Activated CD4-positive, alpha-beta T cell treated with anti-CD3 and anti-CD28 coated beads for 24 hours (primary cell): ENCODE measurements around the gene ZNF550.

Experiments used
- DNase-seq, 2 donors: peaks; one replicate each; pipeline ENCODE4 v3.0.0-alpha.2; 2020; ENCODE audit warnings: low read depth in 2 of 2

The ZNF550 gene

DNA sequence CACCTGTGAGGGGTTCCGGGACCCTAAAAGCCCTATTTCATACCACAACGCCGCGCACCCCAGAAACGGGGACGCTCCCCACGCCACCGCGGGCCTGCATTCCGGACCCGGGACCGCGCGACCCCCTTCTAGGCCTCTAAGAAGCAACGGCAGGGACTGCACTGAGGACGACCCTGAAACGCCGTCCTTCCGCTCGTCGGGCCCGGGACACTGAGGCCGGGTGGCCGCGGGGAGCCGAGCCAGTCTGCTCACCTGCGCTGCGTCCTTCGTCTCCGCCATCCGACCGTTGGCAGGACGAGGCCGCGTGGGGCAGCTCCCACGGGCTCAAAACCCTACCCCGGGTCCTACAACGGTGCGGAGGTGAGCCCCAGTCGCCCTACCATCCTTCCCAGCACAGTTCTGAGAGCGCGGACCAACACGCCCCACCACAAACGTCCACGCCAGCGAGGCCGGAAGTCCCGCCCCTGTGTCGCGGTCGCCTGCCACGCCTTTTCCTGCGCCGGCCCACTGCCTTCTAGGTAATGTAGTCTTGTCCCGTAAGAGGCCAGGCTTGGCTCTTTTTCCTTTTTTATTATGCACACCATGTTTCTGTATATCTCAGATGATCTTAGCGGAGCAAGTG is at the start of gene ZNF550:
TSS of gene ZNF550 (minus strand) at position 460 of the 622 bp plus-strand sequence. CDS start at position 279, 181 bp downstream.
- peak; percentile 78 to 80 for DNase-seq

DNA sequence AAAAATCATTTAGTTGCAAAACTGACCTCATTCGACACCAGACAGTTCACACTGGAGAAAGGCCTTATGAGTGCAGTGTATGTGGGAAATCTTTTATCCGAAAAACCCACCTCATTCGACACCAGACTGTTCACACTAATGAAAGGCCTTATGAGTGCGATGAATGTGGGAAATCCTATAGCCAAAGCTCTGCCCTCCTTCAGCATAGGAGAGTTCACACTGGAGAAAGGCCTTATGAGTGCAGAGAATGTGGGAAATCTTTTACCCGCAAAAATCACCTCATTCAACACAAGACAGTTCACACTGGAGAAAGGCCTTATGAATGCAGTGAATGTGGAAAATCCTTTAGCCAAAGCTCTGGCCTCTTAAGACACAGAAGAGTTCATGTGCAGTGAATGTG is 47.3 kb upstream of the ZNF550 start:
- DNase-seq, result no peak

DNA sequence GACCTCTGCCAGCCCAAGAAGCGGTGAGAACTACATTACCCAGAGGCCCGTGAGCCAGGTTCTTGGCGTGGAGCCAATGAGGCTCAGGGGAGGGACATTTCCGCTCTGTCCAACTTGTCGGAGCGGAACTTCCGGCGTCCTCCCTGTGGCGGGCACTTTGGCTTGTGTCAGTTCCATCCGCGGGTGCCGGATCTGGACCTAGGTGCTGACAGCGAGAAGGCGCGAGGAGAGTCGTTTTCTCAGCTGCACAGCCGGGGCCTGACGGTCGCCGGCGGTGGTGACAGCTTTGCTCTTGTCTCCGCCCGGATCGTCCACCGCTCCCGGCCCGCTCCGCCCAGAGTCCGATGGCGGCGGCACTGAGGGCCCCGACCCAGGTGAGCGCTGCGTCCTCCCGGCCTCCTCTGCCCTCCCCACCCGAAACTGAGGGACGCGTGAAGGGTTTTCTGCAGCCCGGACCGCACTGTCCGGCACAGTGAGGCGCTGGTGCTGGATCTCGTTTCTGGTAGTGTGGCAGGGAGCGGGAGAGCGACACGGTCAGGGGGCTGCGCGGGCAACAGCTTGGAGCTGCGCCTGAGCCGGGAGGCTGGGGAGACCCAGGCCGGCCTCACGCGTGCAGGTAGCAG is 40.2 kb upstream of the ZNF550 start, which contains the start of gene ZNF530:
TSS of gene ZNF530 (plus strand) at position 125 of the 623 bp plus-strand sequence. CDS start 4,461 bp downstream, outside the sequence.
- peak; percentile 79 to 82 for DNase-seq

DNA sequence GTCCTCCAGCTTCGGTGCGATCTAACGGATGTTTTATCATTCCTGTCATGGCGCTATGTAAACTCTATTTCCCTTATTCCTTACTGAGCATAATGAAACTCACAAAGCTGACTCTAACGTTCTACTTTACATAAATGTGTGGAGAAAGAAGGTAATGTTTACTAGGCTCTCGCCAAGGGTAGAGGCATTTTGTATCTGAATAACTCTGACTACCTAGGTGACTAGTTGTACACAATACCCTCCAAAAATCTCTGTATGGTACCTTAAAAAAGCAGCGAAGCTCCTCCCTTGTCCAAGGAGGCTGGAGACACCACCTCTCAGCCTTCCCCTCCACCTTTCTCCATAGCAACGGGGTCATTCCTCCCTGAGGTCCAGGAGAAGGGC is 39.7 kb upstream of the ZNF550 start:
- no peak for DNase-seq

DNA sequence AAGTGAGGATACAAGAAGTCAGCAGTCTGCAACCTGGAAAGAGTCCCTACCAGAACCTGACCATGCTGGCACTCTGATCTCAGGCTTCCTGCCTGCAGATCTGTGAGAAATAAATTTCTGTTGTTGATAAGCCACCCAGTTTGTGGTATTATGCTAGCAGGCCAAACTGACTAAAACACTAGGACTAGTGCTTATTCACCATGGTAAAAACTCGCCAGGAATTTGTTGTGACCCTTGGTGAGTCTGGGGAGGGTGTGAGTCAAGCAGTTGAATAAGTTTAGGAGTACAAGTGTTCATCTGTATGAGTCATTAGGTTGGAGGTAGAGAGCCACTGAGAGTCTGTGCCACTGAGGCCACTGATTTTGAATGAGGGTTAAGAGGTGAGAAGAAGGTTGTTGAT is 27.9 kb upstream of the ZNF550 start:
- no peak for DNase-seq

DNA sequence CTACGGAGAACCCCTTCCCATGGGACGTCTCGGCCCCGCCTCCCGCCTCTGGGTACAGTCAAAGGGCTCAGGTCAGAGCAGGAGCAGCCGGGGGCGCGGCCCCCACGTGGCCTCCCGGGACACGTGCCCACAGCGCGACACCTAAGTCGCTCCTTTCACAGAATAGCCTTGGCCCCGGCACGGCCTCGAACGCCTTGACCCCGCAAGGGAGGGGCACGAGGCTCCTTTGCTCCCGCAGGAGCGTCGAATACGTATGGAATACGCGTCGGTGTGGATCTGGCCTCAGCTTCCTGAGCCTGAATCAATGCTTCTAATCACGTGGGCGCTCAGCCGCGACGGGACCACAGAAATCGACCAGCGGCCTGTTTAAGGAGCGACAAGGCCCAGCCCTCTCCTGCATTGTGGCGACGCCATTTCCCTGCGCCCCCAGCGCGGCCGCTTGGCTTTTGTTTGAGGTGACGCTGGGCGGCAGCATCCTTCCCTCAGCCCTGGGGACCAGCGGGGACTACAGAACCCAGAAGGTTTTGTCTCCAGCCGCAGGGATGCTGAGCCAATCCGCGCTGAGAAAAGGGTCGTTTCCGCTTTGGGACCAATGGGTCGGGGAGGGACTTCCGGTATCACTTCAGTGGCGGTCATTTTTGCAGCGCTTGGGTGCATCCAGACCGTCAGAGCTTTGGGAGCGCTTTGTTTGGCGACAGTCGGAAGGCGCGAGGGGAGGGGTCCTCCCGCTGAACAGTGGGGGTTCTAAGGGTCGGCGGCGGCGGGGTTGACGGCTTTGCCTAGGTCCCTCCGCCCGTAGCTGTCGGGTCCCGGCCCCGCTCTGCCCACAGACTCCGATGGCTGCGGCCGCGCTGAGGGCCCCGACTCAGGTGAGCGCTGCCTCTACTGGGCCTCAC is 24.1 kb upstream of the ZNF550 start, which contains the start of gene ZIK1:
TSS of gene ZIK1 (plus strand) at position 625 of the 896 bp plus-strand sequence. CDS start at position 837, 212 bp downstream.
- DNase-seq, result peak; percentile 67 to 73

DNA sequence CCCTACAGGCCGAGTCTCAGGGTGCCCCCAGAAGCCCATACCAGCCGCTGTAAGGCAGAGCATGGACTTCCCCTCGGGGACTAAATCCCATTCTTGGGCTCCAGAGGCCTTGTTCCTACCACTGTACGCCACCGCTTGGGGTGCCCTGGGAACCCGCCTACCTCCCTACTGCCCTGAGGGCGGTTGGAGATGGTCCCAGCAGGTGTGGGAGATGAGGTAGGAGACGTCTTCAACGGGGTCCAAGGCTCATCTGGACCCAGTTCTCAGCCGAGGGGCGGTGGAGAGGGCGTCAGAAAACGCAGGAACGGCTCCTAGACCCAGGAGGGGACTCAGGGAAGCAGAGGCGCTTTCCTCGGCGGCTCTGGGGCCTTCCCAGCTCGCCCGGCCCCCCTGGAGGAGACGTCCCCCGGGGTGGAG is 23.4 kb upstream of the ZNF550 start:
- DNase-seq, result no peak

DNA sequence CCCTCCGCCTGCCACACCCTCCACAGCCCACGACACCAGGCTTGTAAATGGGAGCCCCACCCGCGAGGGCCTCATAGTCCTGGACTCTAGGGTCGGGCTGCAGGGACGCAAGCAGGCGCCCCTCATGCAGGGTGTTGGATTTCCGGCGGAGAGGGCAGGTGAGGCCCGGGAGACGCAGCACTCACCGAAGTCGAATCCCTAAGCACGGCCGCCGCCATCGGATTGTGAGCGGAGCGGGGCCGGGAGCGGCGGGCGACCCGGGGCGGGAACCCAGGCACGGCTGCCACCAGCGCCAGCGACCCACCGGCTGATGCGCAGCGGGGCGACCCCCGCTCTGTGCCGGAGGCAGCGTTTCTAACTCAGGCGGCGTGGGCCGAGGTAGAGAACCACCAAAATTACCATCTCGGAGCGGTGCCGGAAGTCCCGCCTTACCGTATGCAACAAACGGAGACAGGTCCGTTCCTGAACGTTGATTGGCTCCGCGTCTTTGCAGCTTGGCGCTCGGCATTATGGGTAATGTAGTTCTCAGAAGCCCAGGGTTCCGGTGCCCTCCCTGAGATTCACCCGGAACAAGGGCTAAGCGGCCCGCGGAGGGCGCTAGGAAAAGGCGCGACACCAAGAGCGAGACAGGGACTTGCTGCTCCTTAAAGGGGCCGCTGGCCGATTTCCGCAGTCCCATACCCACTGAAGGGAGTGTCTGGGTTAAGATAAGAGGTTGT is 19.0 kb upstream of the ZNF550 start, which contains the start of gene ZNF416:
TSS of gene ZNF416 (minus strand) at position 425 of the 719 bp plus-strand sequence. CDS start at position 218, 207 bp downstream.
- peak; percentile 82 to 93 for DNase-seq

DNA sequence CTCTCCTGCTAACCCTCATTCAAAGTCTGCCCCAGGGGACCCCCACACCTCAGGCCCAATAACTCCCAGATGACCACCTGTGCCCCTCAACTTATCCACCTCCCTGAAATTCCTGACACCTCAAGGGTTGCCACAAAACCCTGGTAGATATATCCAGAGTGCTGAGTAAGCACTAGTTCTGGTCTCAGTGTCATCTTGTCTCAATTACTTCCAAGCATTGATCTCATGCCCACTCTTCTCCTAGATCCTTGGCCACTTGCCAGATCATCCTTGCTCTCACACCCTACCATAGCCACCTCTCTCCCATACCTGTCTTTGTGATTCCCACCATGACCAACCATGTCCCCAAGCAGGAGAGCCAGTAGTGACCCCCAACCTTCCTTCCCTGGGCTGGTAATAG is 17.0 kb upstream of the ZNF550 start:
- no peak for DNase-seq

DNA sequence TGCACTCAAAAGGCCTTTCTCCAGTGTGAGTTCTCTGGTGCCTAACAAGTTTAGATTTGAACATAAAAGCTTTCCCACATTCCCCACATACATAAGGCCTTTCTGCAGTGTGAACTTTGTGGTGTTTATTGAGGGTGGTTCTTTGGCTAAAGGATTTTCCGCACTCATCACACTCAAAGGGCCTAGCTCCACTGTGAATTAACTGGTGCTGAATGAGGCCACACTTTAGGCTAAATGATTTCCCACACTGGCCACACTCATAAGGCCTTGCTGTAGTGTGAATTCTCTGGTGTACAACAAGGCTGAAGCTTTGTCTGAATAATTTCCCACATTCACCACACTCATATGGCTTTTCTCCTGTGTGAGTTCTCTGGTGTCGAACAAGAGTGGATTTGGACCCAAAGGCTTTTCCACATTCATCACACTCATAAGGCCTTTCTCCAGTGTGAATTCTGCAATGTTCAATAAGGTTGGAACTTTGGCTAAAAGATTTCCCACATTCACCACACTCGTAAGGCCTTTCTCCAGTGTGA is 12.8 kb upstream of the ZNF550 start:
- DNase-seq, result no peak

DNA sequence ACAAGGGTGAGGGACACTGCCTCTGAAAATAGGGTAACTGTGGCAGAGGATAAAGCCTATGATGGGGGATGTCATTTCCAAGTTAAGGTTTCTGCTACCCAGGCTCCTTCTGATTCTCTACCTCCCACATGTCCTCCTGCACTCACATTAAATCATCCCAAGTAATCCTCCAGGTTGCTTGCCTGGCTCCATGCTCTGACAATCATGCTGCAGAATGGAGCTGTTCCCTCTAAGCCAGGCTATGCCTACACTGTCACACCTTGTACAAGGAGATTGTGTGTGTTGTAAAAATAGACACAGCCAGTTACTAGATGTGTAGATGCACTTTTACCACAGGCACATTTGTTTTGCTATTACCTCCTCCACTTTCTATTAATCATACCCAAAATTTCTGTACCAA is 11.0 kb upstream of the ZNF550 start:
- no peak for DNase-seq

DNA sequence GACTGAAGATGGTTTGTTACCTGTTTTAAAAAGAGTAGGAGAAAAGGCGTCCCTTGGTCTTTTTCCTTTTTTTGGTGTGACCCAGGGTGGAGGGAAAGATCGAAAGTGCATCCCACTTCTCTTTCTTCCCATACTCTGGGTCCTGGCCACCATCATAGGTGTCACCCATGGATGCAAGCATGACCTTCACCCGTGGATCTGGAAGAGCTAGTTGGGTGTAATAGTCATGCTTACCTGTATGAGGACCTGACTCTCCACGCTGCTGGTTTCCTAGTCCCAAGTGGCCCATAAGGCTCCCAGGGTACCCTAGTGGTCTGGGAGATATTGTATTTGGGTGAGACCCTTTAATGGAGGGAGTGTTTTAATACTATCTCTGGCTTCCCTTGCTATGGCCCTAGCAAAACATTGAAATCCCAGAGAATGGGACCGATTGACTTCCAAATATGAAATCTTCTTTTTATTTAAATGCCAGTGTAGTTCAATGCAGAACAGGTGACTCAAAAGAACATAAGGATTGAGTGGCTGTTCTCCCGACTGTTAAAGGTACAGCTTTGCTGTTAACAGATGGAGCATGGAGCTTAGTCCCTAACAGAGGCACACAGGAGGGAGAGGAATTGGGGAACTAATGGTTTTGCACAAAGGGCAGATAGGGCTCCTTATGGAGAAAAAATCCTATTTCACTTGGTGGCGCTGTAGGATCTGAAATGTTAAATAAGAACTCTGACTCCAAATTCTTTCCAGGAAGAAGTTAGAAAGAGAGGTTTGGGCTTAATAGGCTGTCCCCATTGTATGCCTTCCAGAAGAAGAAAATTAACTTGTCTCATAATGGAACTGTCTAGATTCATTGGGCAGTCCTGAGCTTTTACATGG is 7.0 kb upstream of the ZNF550 start:
- DNase-seq, result no peak

DNA sequence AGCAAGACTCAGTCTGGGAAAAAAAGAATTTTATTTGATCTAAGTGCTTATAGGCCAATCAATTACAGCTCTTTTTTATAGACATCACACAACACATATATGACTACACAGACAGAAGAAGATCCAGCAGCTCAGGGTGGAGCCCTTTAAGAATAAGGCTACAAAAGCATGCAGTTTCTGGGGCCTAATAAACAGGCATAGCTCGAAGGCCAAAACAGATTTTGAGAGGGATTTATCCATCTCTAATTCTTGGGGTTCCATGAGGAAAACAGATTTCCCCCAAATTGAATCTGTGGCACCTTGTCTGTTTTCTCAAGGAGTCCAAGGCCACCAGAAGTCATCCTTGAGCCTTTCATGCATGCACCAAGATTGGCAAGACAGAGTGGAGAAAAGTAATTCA is 3.9 kb upstream of the ZNF550 start:
- DNase-seq, result no peak

DNA sequence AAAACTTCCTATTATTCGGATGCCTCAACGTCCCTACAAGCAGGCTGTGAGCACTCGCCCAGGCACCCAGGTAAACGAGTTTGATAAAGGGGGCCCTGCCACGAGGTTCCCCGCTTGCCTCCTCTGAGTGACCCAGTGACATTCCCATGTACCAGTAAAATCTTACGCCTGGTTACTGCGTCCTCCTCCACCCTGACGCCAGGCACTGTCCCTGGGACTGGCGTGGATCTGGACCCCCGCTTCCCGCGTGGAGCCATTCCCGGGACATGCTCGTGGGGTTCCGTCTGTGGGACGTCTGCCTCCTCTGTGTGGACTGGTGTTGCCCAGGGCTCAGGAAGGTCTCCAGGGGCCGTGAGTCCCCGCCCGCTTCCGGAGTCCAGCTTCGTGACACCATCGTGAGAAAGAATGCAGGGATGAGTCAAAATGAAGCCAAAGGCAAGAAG is 407 bp upstream of the ZNF550 start:
- DNase-seq, result no peak

DNA sequence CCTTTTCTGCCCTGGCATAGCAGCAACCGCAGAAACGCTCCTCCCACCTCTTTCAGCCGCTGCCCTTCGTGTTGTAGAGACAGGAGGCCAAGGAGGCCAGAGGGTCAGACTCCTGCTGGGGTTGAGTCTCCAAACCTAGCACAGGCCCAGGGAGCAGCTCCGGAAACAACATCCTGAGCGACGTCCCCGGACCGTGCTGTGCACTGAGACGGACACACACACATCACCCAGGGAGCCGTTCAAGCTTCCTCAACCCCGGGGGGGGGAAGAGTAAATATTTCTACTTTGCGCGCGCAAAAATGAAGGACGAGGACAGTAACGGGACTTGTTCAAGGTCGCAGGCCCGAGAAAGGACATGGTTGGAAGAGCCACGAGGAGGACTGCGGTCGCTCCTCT is 657 bp downstream of the ZNF550 start:
- DNase-seq, result no peak

DNA sequence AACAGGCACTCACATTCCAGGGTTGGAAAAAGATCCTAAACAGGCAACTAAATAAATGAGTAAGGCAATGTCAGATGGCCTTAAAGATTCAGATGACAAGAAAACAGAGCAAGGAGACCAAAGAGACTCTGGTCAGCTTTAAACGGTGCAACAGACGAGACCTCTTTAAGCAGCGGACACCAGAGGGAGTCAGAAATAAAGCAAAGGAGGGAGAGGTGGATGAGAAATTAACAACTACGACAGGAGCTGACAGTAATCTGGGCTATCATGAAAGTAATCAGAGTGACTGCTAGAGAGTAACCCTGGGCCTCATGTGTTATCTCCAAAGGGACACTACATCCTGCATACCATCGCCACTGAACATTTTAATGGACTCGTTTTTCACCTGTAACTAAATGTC is 1.1 kb downstream of the ZNF550 start:
- DNase-seq, result no peak

DNA sequence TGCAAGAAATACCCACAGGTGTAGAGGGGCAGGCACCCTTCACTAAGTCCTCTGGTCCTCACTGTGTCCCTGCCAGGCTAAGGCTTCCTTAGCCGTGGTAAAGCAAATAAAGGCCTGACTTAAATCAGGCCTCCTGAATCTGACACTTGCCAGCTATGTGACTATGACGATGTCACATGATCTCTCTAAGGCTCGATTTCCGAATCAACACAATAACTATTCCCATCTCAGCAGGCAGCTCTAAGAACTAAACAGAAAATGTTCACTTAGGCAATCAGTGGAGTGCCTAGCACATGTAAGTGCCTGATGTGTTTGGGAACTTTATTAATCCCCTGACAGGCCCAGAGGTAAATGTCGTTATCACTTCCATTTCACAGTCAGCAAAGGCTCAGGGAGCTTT is 2.0 kb downstream of the ZNF550 start:
- no peak for DNase-seq

DNA sequence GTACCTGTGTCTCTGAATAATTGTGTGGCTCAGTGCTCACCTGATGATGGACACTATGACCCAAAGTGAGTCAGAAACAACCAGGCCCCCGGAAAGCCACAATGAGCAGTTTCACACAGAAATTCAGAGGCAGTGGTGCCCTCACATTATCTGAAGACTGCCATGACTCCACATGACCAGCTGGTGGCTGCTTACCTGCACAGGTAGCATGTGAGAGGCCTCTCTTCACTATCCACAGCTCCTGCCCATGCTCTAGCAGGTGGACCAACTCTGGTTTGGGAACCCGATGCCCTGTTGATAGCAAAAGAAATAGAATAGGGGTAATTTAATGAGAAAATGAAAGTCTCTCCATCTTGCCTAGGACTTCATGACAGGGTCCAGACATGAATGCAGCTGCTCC is 7.2 kb downstream of the ZNF550 start:
- DNase-seq, result no peak

DNA sequence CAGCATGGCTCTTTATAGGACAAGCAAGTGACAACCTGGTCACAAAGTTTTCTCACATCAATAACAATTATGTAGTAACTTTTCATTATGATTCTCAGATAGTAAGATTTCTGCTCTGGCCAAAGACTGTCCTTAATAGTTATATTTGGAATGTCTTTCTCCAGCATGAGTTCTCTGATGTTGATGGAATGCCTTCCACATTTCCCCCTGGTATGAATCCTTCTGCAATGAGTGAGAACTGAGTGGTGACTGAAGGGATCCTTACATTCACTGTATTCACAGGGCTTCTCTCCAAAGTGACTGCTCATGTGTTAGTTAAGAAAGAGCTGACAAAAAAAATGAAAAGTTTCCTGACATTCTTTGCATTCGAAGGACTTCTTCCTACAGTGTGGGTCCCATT is 13.2 kb downstream of the ZNF550 start:
- DNase-seq, result no peak

DNA sequence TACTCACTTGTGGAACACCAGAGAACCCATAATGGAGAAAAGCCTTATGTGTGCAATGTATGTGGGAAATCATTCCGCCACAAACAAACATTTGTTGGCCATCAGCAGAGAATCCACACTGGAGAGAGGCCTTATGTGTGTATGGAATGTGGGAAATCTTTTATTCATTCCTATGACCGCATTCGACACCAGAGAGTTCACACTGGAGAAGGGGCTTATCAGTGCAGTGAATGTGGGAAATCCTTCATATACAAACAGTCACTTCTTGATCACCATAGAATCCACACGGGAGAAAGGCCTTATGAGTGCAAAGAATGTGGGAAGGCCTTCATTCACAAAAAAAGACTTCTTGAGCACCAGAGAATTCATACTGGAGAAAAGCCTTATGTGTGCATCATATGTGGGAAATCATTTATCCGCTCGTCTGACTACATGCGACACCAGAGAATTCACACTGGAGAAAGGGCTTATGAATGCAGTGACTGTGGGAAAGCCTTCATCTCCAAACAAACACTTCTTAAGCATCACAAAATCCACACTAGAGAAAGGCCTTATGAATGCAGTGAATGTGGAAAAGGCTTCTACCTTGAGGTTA is 21.6 kb downstream of the ZNF550 start:
- DNase-seq, result no peak
